ENCODE measurements around the gene KCNK17.

KCNK17 gene

DNA sequence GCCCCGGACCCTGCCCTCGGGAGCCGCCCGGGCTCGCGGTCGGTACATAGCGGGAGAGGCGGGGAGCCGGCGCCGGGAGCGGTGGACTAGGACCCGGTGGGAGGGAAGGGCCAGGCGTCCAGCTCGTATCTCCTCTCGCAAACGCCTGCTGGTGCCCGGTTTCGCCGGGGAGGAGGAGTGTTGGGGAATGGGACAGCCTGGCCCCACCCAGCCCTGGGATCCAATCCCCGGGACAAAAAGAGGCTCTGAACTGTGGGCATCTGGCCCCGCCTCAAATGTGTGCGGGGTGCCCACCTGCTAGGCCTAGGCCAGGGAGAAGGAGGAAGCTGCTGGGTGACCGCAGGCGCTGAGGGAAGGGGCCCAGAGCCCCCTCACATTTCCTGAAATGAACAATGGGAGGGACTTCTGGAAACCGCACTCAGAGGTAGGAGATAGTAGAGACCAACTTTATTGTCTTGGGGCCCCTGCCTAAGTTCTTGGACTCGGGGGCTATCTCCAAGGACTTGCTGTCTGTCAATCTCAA, at the start of gene KCNK17:
Gene KCNK17, minus strand, starts transcription at position 147 of the 523 bp plus-strand sequence. Its CDS starts 99 bp downstream, at position 48.
- no peak for FAIRE-seq

GRCh38 chr6:39363280-39363679, 49.1 kb upstream of the KCNK17 start:
- no peak for FAIRE-seq
- DNase-seq (ENCODE audit: insufficient read length, low spot score) = no peak

More for the DNA sequence above, at the start of gene KCNK17:
- no peak for DNase-seq (ENCODE audit: insufficient read length, low spot score)

DNA sequence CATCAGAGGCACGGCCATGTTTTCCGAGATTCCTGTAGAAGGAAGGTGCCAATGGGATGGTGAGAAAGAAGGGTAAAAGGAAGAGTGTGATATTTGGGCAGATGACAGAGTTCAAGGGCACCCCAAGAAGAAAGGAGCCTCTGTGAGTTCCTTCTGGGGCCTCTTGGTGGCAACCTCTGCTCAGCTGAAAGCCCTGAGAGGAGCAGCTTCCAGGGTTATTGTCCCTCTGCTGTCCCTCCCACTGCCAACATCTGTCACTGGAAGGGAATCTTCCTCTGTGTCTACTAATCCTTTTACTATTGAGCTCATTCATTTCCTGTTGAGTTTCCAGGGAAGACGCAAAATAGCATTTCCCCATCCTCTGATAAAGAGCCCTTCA, 48.3 kb upstream of the KCNK17 start:
- DNase-seq (ENCODE audit: insufficient read length, low spot score) = no peak
- FAIRE-seq = no peak

- DNase-seq (ENCODE audit: insufficient read length, low spot score) = peak; percentile 76
- FAIRE-seq = peak; percentile 92
Observed at GRCh38 chr6:39361657-39362486, 47.7 kb upstream of the KCNK17 start.

GRCh38 chr6:39360378-39360777, 46.2 kb upstream of the KCNK17 start:
- no peak for DNase-seq (ENCODE audit: insufficient read length, low spot score)
- FAIRE-seq = no peak

DNA sequence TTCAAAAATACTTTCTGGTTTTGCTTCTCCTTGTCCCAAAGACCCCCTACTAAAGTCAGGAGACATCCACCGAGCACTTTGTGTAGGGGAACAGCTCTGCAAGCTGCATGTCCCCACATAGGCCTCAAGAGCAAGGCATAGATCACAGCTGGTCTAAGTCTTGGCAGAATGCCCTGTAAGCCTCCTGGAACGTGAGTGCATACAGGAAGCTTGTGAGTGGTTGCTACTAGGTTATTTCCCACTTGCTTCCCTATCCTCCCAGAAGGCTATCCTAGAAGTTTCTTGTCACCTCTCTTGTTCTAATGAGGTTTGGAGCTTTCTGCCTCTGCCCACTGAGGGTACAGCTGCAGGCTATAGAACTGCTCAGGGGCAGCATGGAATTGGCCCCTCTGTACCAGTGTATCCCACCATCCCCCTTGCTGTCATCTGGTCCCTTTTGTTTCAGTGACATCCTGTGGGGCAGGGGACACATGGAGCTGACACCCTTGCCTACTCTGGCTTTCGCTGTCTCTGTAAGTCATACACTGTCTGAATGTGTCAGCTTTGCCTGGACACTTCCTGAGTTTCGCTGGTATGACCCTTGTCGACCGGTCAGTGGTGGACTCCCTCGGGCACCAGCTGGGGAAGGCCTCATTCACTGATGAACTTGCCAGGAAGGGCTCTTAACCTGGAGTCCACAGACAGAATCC, 43.9 kb upstream of the KCNK17 start:
- no peak for FAIRE-seq
- no peak for DNase-seq (ENCODE audit: insufficient read length, low spot score)

DNA sequence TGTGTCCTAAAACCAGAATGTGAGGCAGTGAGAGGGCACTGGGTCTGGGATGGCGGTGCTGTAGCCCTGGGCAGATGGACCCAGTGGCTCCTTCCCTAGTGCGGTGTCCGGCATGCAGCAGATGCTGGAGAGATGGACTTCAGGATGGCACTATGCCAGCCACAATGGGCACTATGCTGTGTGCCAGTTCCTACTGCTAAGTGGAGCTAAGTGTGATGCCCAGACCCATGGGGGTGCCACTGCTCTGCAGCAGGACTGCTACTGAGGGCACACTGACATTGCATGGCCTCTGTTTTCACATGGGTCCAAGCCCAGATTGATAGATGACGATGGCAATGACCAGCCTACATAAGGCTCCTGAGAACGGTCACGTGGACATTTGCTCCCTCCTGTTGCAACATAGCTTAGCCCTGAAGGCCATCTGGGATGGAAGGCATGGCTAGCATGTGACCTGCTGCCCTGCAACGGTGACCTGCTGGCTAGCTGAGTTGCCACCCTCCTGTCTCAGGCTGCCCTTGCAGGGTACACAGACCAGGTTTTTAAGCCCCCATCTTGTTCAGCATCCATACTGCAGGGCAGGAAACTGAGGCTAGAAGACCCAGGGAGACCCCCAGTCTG, 39.6 kb upstream of the KCNK17 start:
- FAIRE-seq = no peak
- DNase-seq (ENCODE audit: insufficient read length, low spot score) = no peak

DNA sequence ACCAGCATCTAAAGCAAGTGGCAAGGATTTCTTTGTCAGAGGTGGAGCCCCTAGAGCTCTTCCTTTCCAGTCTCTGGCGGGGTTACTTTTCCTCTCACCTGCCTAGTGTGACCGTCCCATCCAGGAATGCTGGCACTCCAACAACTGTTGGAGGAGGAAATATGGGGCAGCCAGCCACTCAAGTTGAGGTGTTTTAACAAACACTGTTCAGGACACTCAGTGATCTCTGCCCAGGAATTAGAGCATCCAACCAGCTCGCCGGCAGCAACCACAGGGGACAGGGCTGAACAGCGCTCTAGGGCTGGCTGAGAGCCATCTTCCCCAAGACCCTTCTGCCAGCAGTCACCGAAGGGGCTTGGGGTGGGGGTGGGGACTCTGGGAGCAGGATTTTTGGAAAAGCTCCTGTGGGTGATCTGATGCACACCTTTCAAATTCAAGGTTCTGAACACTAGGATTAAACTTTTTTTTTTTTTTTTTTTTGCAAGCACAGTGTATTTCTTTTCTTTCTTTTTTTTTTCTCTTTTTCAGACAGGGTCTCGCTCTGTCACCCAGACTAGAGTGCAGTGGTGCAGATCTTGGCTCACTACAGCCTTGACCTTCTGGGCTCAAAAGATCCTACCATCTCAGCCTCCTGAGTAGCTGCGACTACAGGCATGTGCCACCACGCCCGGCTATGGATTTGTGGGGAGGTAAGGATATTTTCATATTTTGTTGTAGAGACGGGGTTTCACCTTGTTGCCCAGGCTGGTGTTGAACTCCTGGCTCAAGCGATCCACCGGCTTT, 36.7 kb upstream of the KCNK17 start:
- DNase-seq (ENCODE audit: insufficient read length, low spot score) (no peak), FAIRE-seq (no peak)

- FAIRE-seq (no peak), DNase-seq (ENCODE audit: insufficient read length, low spot score) (no peak)
Observed at GRCh38 chr6:39348740-39349139, 34.5 kb upstream of the KCNK17 start.

GRCh38 chr6:39347906-39348585, 33.8 kb upstream of the KCNK17 start:
- DNase-seq (ENCODE audit: insufficient read length, low spot score) (peak; percentile 73), FAIRE-seq (peak; percentile 86)

DNA sequence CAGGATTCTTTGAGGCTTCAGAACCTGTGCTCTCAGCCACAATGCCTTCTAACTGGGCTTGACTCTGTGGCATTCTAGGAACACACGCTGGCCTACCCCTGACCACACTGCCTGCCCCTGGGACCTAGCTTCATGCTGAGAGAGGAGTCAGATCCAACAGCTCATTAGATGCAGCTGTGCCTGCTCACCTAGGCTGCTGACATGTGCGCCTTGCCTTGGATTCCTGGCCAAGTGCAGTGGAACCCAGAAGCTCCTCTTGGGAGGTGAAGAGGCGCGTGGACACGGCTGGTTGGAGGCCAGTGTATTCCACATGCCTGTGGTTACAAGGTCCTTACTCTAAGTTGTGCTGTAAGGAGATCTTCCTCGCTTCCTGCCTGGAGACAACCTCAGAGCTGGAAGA, 33.0 kb upstream of the KCNK17 start:
- FAIRE-seq (no peak), DNase-seq (ENCODE audit: insufficient read length, low spot score) (no peak)

DNA sequence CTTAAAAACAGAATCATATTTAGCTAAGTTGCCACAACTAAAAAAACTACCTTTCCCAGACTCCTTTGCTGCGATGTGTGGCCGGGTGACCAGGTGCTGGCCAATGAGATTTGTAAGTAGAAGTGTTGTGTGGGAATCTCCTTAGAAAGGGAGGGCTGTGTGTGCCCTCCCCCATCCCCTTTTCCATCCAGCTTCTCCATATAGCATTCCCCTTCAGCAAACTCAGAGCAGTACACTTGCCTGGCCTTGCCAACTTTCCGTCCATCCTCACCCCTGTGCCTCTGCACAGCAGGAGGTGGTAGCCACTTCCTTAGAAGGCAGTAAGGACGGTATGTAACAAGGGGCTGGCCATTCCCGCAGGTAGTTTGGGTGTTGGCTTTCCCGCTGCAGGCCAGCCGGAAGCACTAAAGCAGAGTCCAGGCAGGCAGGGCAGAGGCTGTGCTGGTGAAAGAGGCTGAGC, 30.6 kb upstream of the KCNK17 start:
- DNase-seq (ENCODE audit: insufficient read length, low spot score) (no peak), FAIRE-seq (no peak)

DNA sequence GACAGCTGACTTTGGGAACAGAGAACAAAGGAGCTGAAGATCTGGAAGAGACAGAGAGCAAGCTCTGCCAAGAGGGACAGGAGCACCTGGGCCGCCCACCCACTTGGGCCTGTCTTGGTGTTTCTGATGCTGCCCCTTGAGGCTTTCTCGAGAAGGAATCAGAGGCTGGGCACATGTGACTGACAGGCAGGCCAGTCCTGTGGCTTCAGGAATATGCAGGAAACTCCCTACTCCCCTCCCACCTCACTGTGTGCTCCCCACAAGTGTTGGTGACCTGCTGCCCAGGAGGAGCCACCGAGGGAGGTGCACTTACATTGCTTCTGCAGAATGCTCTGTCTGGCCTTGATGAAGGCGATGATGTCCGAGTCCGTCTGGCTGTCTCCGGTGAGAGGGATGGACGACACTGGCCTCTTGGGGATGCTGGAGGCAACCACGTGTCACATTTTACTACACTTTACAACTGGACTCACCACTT, 29.2 kb upstream of the KCNK17 start:
- DNase-seq (ENCODE audit: insufficient read length, low spot score) = no peak
- no peak for FAIRE-seq

DNA sequence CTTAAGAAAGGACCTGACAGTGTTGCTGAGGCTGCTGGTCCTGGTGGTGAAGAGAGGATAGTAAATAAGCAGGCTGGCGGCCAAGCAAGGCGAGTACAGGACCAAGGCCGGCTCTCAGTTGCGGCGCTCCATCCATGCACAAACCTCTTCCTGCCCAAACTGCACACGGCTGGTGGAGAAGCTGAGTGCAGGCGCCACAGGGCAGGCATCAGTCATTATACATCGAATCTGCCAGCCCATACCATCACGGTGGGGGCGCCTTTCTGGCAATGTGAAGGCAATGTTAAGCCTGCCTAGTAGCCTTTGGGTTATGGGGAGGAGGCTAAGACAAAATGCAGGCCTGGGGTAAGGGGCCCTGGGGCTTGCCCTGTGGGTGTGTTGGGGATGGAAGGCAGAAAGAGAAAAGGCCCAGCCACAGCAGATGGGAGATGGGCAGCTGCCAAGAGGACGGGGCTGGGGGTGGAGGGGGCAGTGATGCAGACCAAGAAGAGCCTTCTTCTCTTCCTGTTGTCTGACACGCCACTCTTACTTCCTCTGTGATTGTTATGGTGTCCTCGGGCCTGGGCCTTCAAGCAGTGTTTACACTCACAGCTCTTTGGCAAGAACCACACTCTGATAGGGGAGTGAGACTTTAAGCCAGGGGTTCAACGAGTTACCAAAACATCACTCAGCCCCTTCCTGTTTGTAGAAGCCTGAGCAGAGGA, 28.6 kb upstream of the KCNK17 start:
- FAIRE-seq = peak; percentile 28
- no peak for DNase-seq (ENCODE audit: insufficient read length, low spot score)

GRCh38 chr6:39341937-39342336, 27.7 kb upstream of the KCNK17 start:
- FAIRE-seq (no peak), DNase-seq (ENCODE audit: insufficient read length, low spot score) (no peak)

GRCh38 chr6:39341352-39341751, 27.1 kb upstream of the KCNK17 start:
- DNase-seq (ENCODE audit: insufficient read length, low spot score) (no peak), FAIRE-seq (no peak)

DNA sequence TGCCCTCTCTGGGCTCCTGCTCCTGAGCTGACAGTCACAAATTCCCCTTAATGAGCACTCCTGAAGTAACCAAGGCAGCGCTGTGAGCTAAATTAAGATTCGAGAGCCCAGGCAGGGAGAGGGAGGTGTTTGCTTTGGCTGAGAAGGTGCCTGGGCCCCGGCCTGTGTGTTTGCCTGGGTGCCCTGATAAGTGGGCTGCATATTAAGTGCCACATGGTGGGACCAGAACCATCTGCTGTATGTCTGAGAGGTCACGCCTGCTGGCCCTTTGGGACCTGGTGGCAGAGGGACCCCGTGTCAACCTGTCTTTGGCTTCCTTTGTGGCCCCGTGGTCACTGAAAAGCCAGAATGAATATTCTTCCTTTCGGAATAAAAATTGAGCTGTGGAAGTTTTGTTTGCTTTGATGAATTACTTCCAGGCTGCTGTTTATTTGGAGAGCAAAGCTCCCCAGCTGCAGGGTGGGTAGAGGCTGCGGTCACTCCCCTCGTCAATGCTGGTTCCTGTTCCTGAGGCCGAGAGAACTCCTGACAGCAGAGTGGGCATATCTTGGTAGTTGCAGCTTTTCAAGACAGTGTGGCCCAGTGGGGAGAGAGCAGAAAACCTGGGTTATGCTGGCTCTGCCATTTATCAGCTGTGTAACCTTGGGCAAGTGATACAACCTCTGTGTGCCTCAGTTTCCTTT, 25.8 kb upstream of the KCNK17 start:
- DNase-seq (ENCODE audit: insufficient read length, low spot score) (no peak), FAIRE-seq (no peak)

DNA sequence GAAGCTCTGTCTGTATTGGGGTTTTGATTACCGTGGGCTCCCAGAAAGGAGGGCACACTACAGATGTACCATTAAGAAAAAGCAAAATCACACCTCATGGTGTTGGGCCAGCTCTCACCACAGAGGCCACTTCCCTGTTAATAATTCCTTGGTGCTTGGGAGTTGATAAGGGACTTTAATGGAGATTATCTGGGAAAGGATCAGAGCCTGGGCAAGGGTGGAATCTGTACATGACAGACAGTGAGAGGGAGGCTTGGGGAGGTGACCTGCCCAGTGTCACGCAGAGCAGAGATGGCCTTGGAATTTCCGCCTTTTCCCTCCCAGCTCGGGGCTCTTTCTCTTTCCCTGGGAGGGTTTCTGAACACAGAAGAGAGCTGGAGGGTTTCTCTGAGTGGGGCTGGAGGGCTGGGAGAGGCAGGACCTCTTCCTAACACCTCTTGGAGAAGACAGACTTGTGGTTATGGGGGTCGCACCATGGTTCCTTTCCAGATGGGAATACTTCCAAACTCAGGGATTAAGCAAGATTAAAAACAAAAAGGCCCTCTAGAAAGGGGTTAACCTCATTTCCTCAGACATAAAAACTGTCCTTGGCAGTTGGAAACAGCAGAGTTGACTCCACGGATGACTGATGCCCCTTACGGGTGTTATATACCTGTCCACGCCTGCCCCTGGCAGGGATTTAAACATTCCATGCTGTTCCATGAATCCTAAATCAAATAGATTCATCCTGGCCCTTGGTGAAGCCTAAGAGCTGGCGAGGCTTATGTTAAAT, 25.1 kb upstream of the KCNK17 start:
- FAIRE-seq (no peak), DNase-seq (ENCODE audit: insufficient read length, low spot score) (no peak)

Measured in GM19239 (cell line).